GM19324 (cell line): ENCODE measurements around the gene MPHOSPH8.
A peak's percentile ranks its signal among the peaks of the same experiment; 100 is the strongest.

Experiments
- ATAC-seq: cut with Tn5 transposase; IDR thresholded peaks from one replicate; pipeline ENCODE4 v1.9.1; 2021; ENCODE audit warnings: mild to moderate bottlenecking, moderate library complexity; ENCODE audit not compliant: unreplicated experiment, low FRiP score

MPHOSPH8 gene

GRCh38 chr13:19633479-19634255 is at the start of gene MPHOSPH8:
MPHOSPH8 (plus strand) TSS chr13:19633659; CDS start chr13:19633749, 90 bp downstream.
- peak; percentile 99 for ATAC-seq

GRCh38 chr13:19586904-19587634 is 46.4 kb upstream of the MPHOSPH8 start:
- ATAC-seq: peak; percentile 74

GRCh38 chr13:19587635-19588300 is 45.7 kb upstream of the MPHOSPH8 start:
- peak; percentile 82 for ATAC-seq

GRCh38 chr13:19589312-19589711 is 44.1 kb upstream of the MPHOSPH8 start:
- no peak for ATAC-seq

GRCh38 chr13:19590423-19590822 is 43.0 kb upstream of the MPHOSPH8 start:
- ATAC-seq: no peak

GRCh38 chr13:19591864-19592263 is 41.6 kb upstream of the MPHOSPH8 start:
- ATAC-seq: no peak

- no peak for ATAC-seq
These were observed 40.7 kb upstream of the MPHOSPH8 start for GRCh38 chr13:19592657-19593180.

GRCh38 chr13:19596086-19596485 is 37.4 kb upstream of the MPHOSPH8 start:
- no peak for ATAC-seq

GRCh38 chr13:19596960-19597361 is 36.5 kb upstream of the MPHOSPH8 start:
- ATAC-seq: no peak

- ATAC-seq: no peak
These were observed 35.9 kb upstream of the MPHOSPH8 start for GRCh38 chr13:19597523-19597922.

- ATAC-seq: peak; percentile 96
These were observed 31.4 kb upstream of the MPHOSPH8 start for GRCh38 chr13:19601749-19602725.

- ATAC-seq: no peak
These were observed 29.2 kb upstream of the MPHOSPH8 start for GRCh38 chr13:19604306-19604705.

GRCh38 chr13:19605161-19605955 is 28.1 kb upstream of the MPHOSPH8 start:
- no peak for ATAC-seq

- no peak for ATAC-seq
These were observed 27.3 kb upstream of the MPHOSPH8 start for GRCh38 chr13:19606152-19606551.

- no peak for ATAC-seq
These were observed 26.7 kb upstream of the MPHOSPH8 start for GRCh38 chr13:19606737-19607136.

- ATAC-seq: no peak
These were observed 25.9 kb upstream of the MPHOSPH8 start for GRCh38 chr13:19607523-19608078.

GRCh38 chr13:19618977-19619376 is 14.5 kb upstream of the MPHOSPH8 start:
- peak; percentile 48 for ATAC-seq

- no peak for ATAC-seq
These were observed 11.3 kb upstream of the MPHOSPH8 start for GRCh38 chr13:19622193-19622592.

- ATAC-seq: no peak
These were observed 9.2 kb upstream of the MPHOSPH8 start for GRCh38 chr13:19624265-19624664.
